Tibial artery (tissue), 4 donors: ENCODE measurements around the gene MAP3K14.

Source experiments
- DNase-seq, 2 donors: peaks; one replicate each; pipeline ENCODE4 v3.0.0-alpha.2; 2019
- H3K27ac ChIP-seq, 2 donors: fragments of 200-600 bp; sonication (generic) in 1 of 2; 1 replicate in 1 of 2; 2 replicates in 1 of 2; pipeline ENCODE4 v1.5.1; 2018 to 2019; ENCODE audit warnings: mild to moderate bottlenecking in 1 of 2
- H3K27me3 ChIP-seq, 2 donors: fragments of 200-600 bp; sonication (generic) in 1 of 2; one replicate each; pipeline versions ENCODE4 v1.5.1 to v1.6.0; 2016 to 2019
- H3K36me3 ChIP-seq, 3 donors: fragments of 200-600 bp; sonication (generic) in 2 of 3; one replicate each; pipeline ENCODE4 v1.5.1; 2016 to 2019; ENCODE audit warnings: mild to moderate bottlenecking in 2 of 3
- H3K4me1 ChIP-seq, 4 donors: fragments of 200-600 bp; sonication (generic) in 2 of 4; 1 replicate in 3 of 4; 2 replicates in 1 of 4; pipeline ENCODE4 v1.5.1; 2016 to 2019
- H3K4me3 ChIP-seq, 2 donors: fragments of 200-600 bp; sonication (generic) in 1 of 2; 1 replicate in 1 of 2; 2 replicates in 1 of 2; pipeline ENCODE4 v1.5.1; 2018 to 2019; ENCODE audit warnings: mild to moderate bottlenecking in 2 of 2
- H3K9me3 ChIP-seq, 3 donors: fragments of 200-600 bp; sonication (generic) in 1 of 3; one replicate each; pipeline ENCODE4 v1.5.1; 2016 to 2019
- CTCF ChIP-seq, 2 experiments: fragments of 200-600 bp in 1 of 2; fragments of 450-650 bp in 1 of 2; IDR thresholded peaks; one replicate each; pipeline ENCODE4 v1.5.1; 2017 to 2019; ENCODE audit warnings: antibody characterized with exemption in 2 of 2, mild to moderate bottlenecking in 1 of 2, moderate library complexity in 1 of 2
- intact Hi-C: fragments of 100-400 bp; cut with DNase I; formaldehyde crosslinking; loops from one replicate; pipeline ENCODE4 v1.15.0; 2023; ENCODE audit warnings: low total_unique reads

The MAP3K14 gene

GRCh38 chr17:45342306-45342705, 25.5 kb upstream of the MAP3K14 start:
- H3K27ac ChIP-seq: no peak overlapping the region
- peak in 1 of 2 donors; percentile 40 for DNase-seq
- intact Hi-C loops: no loop called here
- TF ChIP-seq CTCF (IDR thresholded peaks at IDR 0.05): no peak
- no peaks in the 10 kb centered on the region for H3K27me3 ChIP-seq
- H3K4me3 ChIP-seq: no peak overlapping the region
- H3K9me3 ChIP-seq: no peaks in the 10 kb centered on the region
- peaks cover 0 to 19% (median 7%) of the 10 kb centered on the region in 4 donors for H3K4me1 ChIP-seq
- H3K36me3 ChIP-seq: no peaks in the 10 kb centered on the region

- H3K27me3 ChIP-seq: no peaks in the 10 kb centered on the region
- intact Hi-C loops: no loop called here
- H3K9me3 ChIP-seq: no peaks in the 10 kb centered on the region
- peak; percentile 55 to 75 for DNase-seq
- TF ChIP-seq CTCF (IDR thresholded peaks at IDR 0.05): no peak
- no peak overlapping the region for H3K4me3 ChIP-seq
- H3K4me1 ChIP-seq: peaks cover 0 to 19% (median 7%) of the 10 kb centered on the region in 4 donors
- H3K27ac ChIP-seq: no peak overlapping the region
- H3K36me3 ChIP-seq: no peaks in the 10 kb centered on the region
Measured at GRCh38 chr17:45341533-45342158, 24.8 kb upstream of the MAP3K14 start.

GRCh38 chr17:45339646-45340605, 23.1 kb upstream of the MAP3K14 start:
- Histone ChIP-seq H3K27ac (no peak overlapping the region), H3K36me3 (no peaks in the 10 kb centered on the region), H3K27me3 (no peaks in the 10 kb centered on the region), H3K4me1 (peaks cover 0 to 19% (median 4%) of the 10 kb centered on the region in 4 donors), H3K9me3 (no peaks in the 10 kb centered on the region), H3K4me3 (no peak overlapping the region)
- intact Hi-C loops: no loop called here
- DNase-seq: no peak
- no peak for TF ChIP-seq CTCF (IDR thresholded peaks at IDR 0.05)

GRCh38 chr17:45338996-45339535, 22.2 kb upstream of the MAP3K14 start:
- Histone ChIP-seq H3K36me3 (no peaks in the 10 kb centered on the region), H3K27ac (peak overlapping the region; percentile 6 to 10), H3K4me3 (no peak overlapping the region), H3K4me1 (peaks cover 0 to 19% (median 4%) of the 10 kb centered on the region in 4 donors), H3K27me3 (no peaks in the 10 kb centered on the region), H3K9me3 (no peaks in the 10 kb centered on the region)
- DNase-seq: peak in 1 of 2 donors; percentile 27
- intact Hi-C loops: no loop called here
- TF ChIP-seq CTCF (IDR thresholded peaks at IDR 0.05): no peak

GRCh38 chr17:45338023-45338781, 21.4 kb upstream of the MAP3K14 start:
- intact Hi-C loops: no loop called here
- Histone ChIP-seq H3K36me3 (no peaks in the 10 kb centered on the region), H3K27me3 (no peaks in the 10 kb centered on the region), H3K4me3 (no peak overlapping the region), H3K27ac (peak overlapping the region; percentile 6 to 10), H3K9me3 (no peaks in the 10 kb centered on the region), H3K4me1 (peaks cover 0 to 19% (median 4%) of the 10 kb centered on the region in 4 donors)
- peak; percentile 55 to 66 for DNase-seq
- no peak for TF ChIP-seq CTCF (IDR thresholded peaks at IDR 0.05)
